GM13976 (cell line): ENCODE data around the gene ATP5PO.
"Not testable (repeated sequence)": the region's sequence is repeated elsewhere in the genome, so short reads cannot be mapped to it uniquely, and the experiment has no call there.

Experiments
- DNase-seq: peaks from one replicate; pipeline ENCODE4 v3.0.0; 2012; ENCODE audit warnings: low spot score
- in situ Hi-C: fragments of 300-500 bp; cut with MboI; formaldehyde crosslinking; loops from one replicate; pipeline ENCODE4 v1.12.0; 2022; ENCODE audit warnings: low sequenced_read_pairs, mixed read lengths, inconsistent platforms; ENCODE audit not compliant: unreplicated experiment
- TF ChIP-seq, protein P1 (sequence below): IDR thresholded peaks from 2 replicates; pipeline ENCODE4 v1.5.1; 2012; ENCODE audit warnings: borderline replicate concordance, mild to moderate bottlenecking; ENCODE audit not compliant: insufficient read depth; ENCODE audit errors: extremely low read depth, missing control alignments, control extremely low read depth

ATP5PO gene

DNA sequence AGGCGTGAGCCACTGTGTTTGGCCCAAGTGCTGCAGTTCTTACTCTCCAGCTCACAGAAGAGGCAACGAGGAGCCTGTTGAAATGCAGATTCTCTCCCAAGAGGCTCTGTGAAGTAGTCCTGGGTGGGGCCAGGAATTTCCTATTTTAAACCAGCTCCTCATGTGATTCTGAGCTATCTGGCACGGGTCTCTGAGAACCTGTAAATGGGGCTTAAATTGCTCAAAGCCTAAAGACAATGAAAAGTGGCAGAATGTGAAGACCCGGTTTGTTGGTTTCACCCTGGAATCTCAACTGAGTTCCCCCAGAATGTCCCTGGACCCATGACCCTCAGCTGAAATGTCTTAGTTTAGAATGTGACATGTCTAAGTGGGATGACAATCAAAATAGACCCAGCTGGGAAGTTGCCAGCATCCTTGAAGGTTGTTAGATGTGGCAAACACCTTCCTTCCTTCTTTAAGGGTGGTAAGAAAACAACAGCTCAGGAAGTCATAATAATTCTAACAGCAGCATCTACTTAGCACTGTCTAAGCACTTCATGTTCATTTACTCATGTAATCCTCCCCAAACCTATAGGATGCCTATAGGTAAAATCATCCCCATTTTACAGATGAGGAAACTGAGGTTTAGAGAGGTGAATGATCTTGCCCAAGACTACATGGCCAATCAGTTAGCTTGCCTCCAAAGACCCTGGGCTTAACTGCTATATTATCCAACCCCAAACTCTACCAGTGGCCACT, 20.9 kb upstream of the ATP5PO start:
- TF ChIP-seq, protein P1, sequence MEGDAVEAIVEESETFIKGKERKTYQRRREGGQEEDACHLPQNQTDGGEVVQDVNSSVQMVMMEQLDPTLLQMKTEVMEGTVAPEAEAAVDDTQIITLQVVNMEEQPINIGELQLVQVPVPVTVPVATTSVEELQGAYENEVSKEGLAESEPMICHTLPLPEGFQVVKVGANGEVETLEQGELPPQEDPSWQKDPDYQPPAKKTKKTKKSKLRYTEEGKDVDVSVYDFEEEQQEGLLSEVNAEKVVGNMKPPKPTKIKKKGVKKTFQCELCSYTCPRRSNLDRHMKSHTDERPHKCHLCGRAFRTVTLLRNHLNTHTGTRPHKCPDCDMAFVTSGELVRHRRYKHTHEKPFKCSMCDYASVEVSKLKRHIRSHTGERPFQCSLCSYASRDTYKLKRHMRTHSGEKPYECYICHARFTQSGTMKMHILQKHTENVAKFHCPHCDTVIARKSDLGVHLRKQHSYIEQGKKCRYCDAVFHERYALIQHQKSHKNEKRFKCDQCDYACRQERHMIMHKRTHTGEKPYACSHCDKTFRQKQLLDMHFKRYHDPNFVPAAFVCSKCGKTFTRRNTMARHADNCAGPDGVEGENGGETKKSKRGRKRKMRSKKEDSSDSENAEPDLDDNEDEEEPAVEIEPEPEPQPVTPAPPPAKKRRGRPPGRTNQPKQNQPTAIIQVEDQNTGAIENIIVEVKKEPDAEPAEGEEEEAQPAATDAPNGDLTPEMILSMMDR: no peak
- in situ Hi-C loops: no loop called here
- no peak for DNase-seq

DNA sequence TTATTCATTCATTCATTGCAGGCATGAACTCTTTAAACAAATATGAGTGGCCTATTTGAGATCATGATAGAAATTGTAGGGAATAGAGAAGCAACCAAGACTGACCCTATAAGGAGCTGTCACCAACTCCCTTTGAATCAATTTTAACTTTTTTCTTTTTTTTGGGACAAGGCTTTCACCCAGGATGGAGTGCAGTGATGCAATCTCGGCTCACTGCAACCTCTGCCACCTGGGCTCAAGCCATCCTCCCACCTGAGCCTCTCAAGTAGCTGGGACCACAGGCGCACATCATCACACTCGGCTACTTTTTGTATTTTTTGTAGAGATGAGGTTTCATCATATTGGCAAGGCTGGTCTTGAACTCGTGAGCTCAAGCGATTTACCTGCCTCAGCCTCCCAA, 17.1 kb upstream of the ATP5PO start:
- no peak for DNase-seq
- TF ChIP-seq, protein P1: no peak
- in situ Hi-C loops: no loop called here

DNA sequence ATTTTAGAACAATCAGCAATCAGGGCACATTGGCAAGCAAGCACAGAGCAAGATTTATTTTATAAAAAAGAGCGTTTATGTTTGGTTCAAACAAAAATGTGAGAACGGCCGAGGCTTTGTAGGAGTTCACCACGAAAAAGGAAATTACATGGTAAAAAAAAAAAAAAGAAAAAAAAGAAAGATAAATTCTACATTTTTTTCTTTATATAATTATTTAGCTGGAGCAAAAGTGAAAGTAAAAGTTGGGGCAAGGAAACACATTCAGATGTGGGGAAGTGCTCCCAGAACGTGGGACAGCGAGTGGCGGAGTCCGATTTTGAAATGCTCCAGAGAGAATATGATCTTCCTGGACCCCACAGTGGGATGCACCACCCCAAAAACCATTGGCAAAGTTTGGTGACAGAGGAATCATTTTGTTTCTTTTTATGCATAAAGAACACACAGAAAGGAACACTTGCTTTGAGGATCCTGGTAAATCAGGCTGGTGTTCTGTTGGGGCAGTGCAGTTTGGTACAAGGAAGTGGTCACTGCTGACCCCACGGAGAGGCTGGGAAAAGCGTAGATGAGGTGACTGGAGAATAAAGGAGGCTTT, 16.3 kb upstream of the ATP5PO start:
- TF ChIP-seq, protein P1: no peak
- in situ Hi-C loops: no loop called here
- peak; percentile 46 for DNase-seq

DNA sequence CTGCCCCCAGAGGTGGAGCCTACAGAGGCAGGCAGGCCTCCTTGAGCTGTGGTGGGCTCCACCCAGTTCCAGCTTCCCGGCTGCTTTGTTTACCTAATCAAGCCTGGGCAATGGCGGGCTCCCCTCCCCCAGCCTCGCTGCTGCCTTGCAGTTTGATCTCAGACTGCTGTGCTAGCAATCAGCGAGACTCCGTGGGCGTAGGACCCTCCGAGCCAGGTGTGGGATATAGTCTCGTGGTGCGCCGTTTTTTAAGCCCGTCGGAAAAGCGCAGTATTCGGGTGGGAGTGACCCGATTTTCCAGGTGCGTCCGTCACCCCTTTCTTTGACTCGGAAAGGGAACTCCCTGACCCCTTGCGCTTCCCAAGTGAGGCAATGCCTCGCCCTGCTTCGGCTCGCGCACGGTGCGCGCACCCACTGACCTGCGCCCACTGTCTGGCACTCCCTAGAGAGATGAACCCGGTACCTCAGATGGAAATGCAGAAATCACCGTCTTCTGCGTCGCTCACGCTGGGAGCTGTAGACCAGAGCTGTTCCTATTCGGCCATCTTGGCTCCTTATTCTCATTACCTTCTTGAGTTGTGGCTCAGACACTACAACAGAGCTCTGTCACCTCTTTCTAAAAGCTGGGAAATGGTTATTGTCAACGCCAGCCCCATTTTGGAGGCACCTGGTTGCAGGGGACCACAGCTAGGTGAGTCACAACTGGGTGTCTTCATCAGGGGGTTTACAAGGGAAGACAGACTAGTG, 15.6 kb upstream of the ATP5PO start:
- DNase-seq, in situ Hi-C loops: not testable (repeated sequence)

DNA sequence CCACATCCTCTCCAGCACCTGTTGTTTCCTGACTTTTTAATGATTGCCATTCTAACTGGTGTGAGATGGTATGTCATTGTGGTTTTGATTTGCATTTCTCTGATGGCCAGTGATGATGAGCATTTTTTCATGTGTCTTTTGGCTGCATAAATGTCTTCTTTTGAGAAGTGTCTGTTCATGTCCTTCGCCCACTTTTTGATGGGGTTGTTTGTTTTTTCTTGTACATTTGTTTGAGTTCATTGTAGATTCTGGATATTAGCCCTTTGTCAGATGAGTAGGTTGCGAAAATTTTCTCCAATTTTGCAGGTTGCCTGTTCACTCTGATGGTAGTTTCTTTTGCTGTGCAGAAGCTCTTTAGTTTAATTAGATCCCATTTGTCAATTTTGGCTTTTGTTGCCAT, 10.6 kb upstream of the ATP5PO start:
- in situ Hi-C loops: loop anchor here (10.0 kb wide), 1 partner anchor 309 kb away; no protein-coding TSS in a partner anchor

DNA sequence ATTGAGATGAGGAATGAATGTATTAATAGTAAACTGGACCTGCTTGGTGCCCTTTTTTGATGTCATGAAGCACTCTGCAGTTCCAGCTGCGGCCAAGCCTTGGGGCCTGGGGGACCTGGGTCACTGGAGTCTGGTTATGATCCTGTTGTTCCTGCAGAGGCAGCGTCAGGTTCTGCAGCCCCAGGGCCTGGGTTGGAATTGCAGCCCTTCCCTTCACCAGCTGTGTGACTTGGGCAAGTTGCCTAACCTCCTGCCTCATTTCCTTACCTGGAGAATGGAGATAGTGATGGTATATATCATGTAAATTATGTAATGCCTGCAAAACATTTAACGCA, 9.1 kb upstream of the ATP5PO start:
- TF ChIP-seq, protein P1: no peak
- DNase-seq: no peak
- in situ Hi-C loops: loop anchor here (10.0 to 25.0 kb wide), 2 partner anchors 310 to 688 kb away; partner anchors contain the start of gene RCAN1

More for the DNA sequence above, 10.6 kb upstream of the ATP5PO start:
- not testable (repeated sequence) for DNase-seq

DNA sequence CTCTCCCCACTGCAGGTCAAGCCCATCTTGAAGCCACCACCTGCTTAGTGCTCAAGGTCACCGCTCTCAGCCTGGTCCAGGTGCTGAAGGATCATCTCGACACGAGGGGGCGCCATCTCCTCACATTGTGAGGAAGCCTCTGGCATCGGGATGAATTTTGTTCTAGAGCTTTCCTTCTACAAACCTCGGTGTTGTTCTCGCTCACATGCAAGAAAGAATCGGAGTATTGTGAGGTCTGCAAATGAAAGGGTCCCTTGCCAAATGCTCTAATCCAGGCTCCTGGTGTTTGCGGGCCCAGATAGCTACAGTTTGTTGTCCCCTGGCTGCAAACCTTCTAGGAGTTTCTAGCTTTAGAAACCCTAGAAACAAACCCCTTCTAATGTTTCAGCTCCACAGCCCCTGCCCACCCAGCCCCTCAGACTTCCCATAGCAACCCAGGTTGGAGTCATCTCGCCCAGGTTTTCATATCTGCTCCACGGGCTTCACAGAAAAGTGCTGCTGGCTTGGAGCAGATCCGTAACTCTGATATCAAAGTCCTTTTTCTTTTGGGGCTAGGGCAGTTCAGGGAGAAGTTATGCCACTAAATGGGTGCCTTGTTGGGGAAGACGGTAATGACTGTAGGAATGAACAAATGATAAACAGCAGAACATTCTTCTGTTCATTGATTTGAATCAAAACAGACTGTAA, 8.6 kb upstream of the ATP5PO start:
- TF ChIP-seq, protein P1: peak; percentile 73
- in situ Hi-C loops: loop anchor here (10.0 to 25.0 kb wide), 2 partner anchors 311 to 688 kb away; partner anchors contain the start of gene RCAN1
- peak; percentile 77 for DNase-seq
